Muscle layer of colon (tissue), 2 donors: ENCODE results near the gene CTIF.
A peak's percentile ranks its signal among the peaks of the same experiment; 100 is the strongest.

Experiments
- H3K27ac ChIP-seq: one replicate; pipeline ENCODE4 v1.7.0; 2013; ENCODE audit warnings: low read depth, mild to moderate bottlenecking, low read length, moderate library complexity
- H3K27me3 ChIP-seq, 2 donors: one replicate each; pipeline ENCODE4 v1.7.0; 2013; ENCODE audit warnings: low read length in 2 of 2, mild to moderate bottlenecking in 2 of 2; ENCODE audit not compliant: insufficient read depth in 2 of 2, control insufficient read depth in 1 of 2
- H3K36me3 ChIP-seq: one replicate; pipeline ENCODE4 v1.7.0; 2013; ENCODE audit warnings: mild to moderate bottlenecking, low read length; ENCODE audit not compliant: insufficient read depth
- H3K4me1 ChIP-seq: one replicate; pipeline ENCODE4 v1.7.0; 2013; ENCODE audit warnings: mild to moderate bottlenecking, low read length; ENCODE audit not compliant: insufficient read depth
- H3K4me3 ChIP-seq, 2 donors: one replicate each; pipeline ENCODE4 v1.7.0; 2013; ENCODE audit warnings: low read length in 2 of 2, low read depth in 1 of 2, mild to moderate bottlenecking in 1 of 2, moderate library complexity in 1 of 2
- H3K9ac ChIP-seq: one replicate; pipeline ENCODE4 v1.7.0; 2013; ENCODE audit warnings: low read length
- H3K9me3 ChIP-seq: one replicate; pipeline ENCODE4 v1.7.0; 2013; ENCODE audit warnings: mild to moderate bottlenecking, low read length
- donor health status: abdominal sarcoma.
- donor health status: Adenocarcinoma of cecum.

The CTIF gene

DNA sequence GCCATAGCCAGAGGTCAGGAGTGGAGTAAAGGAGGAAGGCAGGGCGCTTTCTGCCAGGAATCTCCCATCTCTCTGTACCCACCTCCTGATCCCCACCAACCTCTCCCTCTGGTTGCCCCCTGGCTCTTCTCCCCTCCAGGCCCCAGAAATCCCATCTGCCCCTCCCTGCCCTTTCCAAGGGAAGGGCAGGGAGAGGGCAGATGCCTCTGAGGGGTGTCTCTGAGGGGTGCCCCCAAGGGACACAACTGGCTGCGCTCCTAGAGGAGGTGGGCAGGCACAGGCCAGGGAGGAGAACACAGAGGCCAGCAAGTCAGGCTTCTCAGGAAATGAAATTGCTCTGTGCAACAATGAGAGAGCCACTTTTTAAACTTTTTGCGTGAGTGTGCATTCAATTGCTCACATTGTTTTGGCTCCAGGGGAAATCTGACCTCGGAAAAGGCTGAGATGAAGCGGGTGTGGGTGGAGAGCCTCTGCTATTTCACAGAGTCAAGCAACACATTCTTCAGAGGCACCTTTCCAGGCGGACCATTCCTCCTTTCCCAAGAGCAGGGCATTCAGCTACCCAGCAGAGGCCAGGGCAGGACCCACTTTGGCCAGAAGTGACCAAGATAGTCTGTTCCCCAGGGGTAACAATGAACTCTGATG lies 286.4 kb downstream of the CTIF start:
- H3K36me3 ChIP-seq = no peaks in the 10 kb centered on the region
- no peak overlapping the region for H3K4me3 ChIP-seq
- H3K9ac ChIP-seq = no peak overlapping the region
- no peaks in the 10 kb centered on the region for H3K27me3 ChIP-seq
- H3K4me1 ChIP-seq = peaks cover 31% of the 10 kb centered on the region
- H3K9me3 ChIP-seq = peaks cover 4% of the 10 kb centered on the region
- no peak overlapping the region for H3K27ac ChIP-seq

DNA sequence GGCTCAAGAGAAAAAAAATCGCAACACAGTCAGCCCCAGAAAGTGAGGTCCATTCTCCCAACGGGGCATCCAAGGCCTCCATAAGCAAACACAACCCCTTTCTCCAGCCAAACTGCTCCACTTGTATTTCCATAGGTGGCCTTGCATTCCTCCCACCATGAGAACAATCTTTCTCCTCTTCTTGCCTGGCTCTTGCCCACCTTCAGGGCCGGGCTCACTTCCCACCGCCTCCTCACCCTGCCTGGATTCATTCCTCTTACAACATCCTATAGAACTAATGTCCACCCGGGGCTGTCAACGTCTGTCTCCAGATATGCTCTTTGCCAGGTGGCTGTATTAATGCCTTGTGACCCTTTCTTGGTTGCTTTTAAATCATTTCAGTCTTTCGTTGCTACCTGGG lies 287.4 kb downstream of the CTIF start:
- Histone ChIP-seq H3K36me3 (peaks cover 6% of the 10 kb centered on the region), H3K4me3 (no peak overlapping the region), H3K4me1 (peaks cover 31% of the 10 kb centered on the region), H3K27me3 (no peaks in the 10 kb centered on the region), H3K9me3 (peaks cover 4% of the 10 kb centered on the region), H3K27ac (no peak overlapping the region), H3K9ac (no peak overlapping the region)

DNA sequence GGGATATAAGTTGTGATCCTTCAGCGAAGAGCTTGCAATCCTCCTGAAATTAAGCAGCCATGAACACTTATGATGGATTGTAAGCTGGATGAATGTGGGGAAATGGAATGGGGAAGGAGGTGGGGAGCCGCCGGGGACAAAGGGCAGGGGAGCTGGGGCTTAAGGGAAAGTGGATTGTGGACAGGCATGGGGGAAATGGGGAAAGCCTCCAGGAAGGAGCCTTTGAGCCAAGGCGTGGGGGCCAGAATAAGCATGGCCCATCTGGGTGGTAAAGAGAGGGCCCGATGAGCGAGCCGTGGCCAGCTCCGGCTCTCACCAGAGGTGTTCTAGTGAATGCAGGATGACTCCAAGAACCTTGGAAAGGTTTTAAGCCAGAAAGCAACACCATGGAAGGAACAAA lies 288.0 kb downstream of the CTIF start:
- H3K9me3 ChIP-seq = peaks cover 4% of the 10 kb centered on the region
- H3K36me3 ChIP-seq = peaks cover 7% of the 10 kb centered on the region
- peaks cover 31% of the 10 kb centered on the region for H3K4me1 ChIP-seq
- H3K9ac ChIP-seq = no peak overlapping the region
- H3K4me3 ChIP-seq = no peak overlapping the region
- no peaks in the 10 kb centered on the region for H3K27me3 ChIP-seq
- no peak overlapping the region for H3K27ac ChIP-seq

DNA sequence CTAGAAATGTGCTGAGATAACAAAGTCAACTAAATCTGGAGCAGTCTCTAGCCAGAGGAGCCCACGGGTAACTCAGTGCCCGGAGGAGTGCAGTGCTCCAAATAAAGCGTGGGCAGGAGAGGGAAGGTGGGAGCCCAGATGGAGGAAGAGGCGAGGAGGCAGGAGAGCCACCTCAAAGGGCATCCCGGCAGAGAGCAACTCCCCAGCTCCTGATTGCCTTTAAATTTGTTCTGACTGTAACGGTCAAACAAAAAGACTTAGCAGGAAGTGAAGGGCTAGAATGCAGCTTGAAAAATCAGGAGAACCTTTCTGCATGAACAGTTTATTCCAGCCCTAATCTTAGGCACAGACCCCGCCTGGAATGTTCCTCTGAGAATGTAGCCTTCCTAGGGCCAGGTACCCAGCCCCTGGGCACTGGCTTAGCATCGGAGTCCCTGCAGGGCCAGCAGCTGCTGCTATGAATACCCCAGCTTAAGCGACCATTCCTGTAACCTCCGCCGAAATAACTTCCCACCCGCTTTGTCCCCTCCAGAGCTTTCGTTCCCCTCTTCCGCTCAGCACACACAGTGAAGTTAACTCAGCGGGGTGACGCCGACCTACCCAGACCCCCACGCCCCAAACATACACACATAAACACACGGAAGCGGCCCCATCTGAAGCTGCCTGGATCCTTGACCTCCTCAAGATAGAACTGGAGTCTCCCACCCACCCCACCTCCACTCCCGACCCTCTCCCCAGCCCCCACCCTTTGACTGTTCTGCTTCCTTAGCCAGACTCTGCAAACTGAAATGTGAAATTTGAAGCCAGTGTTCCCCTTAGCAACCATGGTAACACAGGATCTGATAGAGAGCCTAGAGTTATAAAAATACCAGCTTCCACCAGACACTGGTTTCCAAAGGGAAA lies 288.7 kb downstream of the CTIF start:
- peak overlapping the region; percentile 22 to 41 for H3K4me3 ChIP-seq
- H3K4me1 ChIP-seq = peaks cover 31% of the 10 kb centered on the region
- no peaks in the 10 kb centered on the region for H3K27me3 ChIP-seq
- peaks cover 7% of the 10 kb centered on the region for H3K36me3 ChIP-seq
- H3K9me3 ChIP-seq = peaks cover 4% of the 10 kb centered on the region
- H3K9ac ChIP-seq = no peak overlapping the region
- H3K27ac ChIP-seq = peak overlapping the region; percentile 52

DNA sequence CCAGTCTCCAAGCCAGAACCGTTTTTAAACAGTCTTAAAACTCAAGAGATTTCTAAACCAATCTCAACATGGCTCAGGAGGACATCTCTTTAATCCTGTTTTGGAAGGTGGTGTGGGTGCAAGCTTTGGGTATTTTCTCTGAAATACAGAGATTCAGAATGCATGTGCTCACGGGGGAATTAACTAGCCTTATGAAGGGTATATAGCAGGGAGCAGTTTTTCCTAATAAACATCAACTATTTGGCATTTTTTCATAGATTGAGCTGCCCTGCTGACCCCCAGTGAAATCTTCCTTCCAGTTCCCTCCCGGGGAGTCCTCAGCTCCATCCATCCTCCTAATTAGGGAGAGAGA lies 289.3 kb downstream of the CTIF start:
- Histone ChIP-seq H3K9me3 (peaks cover 4% of the 10 kb centered on the region), H3K27me3 (no peaks in the 10 kb centered on the region), H3K27ac (no peak overlapping the region), H3K9ac (no peak overlapping the region), H3K4me3 (peak overlapping the region in 1 of 2 donors; percentile 41), H3K36me3 (peaks cover 7% of the 10 kb centered on the region), H3K4me1 (peaks cover 31% of the 10 kb centered on the region)

DNA sequence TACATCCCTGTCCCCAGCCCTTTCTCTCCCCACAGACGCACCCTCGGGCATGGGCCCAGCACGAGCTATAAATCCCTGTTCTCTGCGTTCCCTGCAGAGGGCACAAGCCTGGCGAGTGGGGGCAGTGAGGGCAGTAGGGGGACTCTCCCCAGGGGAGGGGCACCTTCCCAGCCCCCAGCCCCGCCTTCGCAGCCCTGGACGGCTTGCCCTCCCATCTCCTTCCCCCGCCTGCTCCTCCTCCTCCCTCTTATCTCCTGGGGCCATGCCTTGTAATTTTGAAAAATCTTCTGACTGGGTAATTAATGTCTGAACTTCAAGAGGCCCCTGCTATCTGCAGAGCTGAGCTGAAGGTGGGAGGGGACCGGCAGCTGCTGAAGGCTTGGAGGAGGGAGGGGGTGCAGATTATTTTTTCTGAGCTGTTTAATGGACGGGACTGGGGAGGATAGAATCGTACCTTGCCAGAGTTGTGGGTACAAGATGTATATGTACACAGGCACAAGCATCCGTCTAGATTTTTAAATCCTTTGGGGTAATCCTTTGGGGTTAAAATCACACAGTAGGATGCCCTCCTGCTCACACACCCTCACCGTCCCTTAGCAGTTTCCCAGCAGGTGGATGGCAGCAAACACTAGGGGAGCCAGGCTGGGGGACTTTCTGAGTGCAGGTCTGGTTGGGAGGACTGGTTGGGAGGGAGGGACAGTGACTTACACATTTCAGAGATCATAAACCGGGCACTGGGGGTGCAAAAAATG lies 290.0 kb downstream of the CTIF start:
- H3K9ac ChIP-seq = no peak overlapping the region
- no peak overlapping the region for H3K27ac ChIP-seq
- no peaks in the 10 kb centered on the region for H3K9me3 ChIP-seq
- H3K36me3 ChIP-seq = peaks cover 7% of the 10 kb centered on the region
- H3K27me3 ChIP-seq = no peaks in the 10 kb centered on the region
- H3K4me3 ChIP-seq = no peak overlapping the region
- H3K4me1 ChIP-seq = peaks cover 31% of the 10 kb centered on the region

DNA sequence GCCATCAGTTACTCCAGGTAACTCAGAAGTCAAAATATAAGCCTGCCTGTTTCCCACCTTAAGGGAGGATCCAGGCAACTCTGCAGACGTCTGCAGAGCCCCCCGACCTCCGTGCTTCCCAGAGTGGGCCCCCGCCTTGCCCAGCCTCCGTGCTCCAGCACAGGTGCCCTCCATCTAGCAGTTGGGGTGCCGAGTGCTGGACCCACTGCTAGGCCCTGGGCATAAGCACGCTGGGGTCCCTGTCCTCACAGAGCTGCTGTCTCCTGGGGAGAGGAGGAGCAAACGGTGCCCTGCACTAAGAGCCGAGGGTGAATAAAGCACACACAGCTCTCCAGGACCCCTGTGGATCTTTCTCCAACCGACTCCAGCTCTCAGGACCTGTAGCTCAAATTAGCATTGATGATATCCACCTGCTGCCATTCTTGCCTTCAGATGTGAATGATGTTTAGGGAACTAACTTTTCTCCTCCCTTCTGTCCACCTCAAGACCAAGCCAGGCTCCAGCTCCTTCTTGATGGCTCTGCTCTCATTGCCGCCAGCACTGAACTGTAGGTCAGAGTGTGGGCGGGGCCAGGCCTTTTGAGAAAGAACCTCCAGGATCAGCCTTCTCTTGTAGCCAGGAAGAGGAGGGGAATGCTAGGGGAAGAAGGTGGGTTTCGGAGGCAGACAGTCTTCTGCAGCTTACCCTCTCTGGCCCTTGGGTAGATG lies 290.8 kb downstream of the CTIF start:
- Histone ChIP-seq H3K9me3 (no peaks in the 10 kb centered on the region), H3K36me3 (peaks cover 7% of the 10 kb centered on the region), H3K4me1 (peaks cover 31% of the 10 kb centered on the region), H3K4me3 (no peak overlapping the region), H3K9ac (no peak overlapping the region), H3K27me3 (no peaks in the 10 kb centered on the region), H3K27ac (no peak overlapping the region)

DNA sequence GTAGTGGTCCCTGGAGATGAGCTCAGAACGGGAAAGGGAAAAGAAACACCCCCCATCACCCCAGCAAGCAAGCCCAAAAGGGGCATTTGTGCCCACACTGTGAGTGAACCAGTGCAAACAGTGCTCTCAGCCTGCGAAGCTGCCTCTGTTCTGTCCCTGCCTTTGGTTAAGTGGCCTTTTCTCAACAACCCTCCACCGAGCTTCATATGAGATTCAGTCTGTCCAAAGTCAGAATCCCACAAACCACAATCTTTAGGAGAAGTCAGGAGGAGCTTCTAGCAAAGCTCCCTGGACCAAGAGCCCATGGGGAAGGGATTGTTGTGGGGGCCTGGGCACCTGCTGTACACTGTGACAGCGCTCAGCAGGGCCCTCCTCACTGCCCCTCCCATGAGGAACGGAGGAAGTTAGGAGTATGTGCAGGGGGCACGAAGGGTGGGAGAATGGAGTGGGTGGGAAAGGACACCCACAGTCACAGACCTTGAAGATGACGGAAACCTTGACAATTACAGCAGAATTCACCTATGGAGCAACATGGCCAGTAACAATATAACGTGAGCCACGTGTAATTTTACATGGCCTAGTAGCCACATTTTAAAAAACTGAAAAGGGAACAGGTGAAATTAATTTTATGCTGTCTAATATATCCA lies 292.4 kb downstream of the CTIF start:
- Histone ChIP-seq H3K4me1 (peaks cover 31% of the 10 kb centered on the region), H3K9me3 (no peaks in the 10 kb centered on the region), H3K9ac (no peak overlapping the region), H3K27ac (no peak overlapping the region), H3K4me3 (no peak overlapping the region), H3K27me3 (no peaks in the 10 kb centered on the region), H3K36me3 (peaks cover 7% of the 10 kb centered on the region)

DNA sequence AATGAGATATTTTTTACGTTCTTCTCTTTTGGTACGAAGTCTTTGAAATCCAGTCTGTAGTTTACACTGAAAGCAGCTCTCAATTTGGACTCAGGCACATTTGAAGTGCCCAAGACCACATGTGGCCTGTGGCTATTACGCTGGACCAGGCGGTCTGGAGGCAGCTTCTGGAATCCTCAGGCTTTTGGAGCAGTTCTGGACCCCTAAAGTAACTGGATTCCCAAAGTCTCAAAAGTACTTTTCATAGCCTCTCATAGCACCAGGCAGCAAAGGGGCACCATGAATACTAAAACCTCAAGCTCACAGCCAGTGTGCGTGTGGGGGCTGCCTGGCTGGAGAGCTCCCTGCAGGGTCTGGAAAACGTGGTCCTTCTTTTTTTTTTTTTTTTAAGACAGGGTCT lies 293.0 kb downstream of the CTIF start:
- H3K4me1 ChIP-seq = peaks cover 31% of the 10 kb centered on the region
- no peaks in the 10 kb centered on the region for H3K27me3 ChIP-seq
- H3K36me3 ChIP-seq = peaks cover 7% of the 10 kb centered on the region
- no peak overlapping the region for H3K4me3 ChIP-seq
- H3K9me3 ChIP-seq = no peaks in the 10 kb centered on the region
- H3K9ac ChIP-seq = no peak overlapping the region
- no peak overlapping the region for H3K27ac ChIP-seq

DNA sequence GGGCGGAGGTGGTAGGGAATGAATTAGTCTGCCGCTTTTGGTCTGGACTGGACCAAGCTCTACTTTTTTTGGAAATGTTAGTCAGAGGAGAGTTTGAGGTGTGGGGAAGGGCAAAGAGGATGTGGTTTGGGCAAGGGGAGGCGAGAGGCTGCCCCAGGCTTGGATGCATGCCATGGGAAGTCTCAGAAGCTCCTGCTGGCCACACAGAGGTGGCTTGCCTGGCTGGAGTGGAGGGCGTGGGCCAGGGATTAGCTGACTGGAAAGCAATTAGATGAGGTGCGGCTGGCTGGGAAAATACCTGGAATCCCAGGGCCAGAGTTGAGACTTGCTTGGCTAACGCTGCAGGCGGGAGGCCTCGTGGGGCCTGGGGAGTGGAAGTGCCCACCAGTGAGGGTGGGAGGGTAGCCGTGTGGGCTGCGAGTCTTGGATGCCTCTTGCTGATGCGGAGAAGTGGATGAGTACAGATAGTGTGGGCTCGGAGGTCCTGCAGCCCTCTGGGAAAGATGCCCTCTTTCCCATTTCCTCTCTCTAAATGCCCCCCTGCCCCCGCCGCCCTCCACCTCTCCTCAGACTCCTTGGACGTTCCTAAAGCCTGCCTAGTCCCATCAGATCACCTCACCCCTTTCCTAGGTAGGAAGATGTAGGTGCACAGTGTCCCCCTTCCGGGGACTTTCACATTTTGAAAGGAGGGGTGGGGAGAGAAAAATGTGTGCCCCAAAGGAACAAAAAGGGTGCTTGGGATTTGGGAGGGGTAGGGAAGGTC lies 294.3 kb downstream of the CTIF start:
- peaks cover 20% of the 10 kb centered on the region for H3K4me1 ChIP-seq
- H3K36me3 ChIP-seq = peaks cover 7% of the 10 kb centered on the region
- no peak overlapping the region for H3K4me3 ChIP-seq

More for the DNA sequence above, 294.3 kb downstream of the CTIF start:
- no peak overlapping the region for H3K9ac ChIP-seq
- no peaks in the 10 kb centered on the region for H3K27me3 ChIP-seq
- no peaks in the 10 kb centered on the region for H3K9me3 ChIP-seq
- H3K27ac ChIP-seq = no peak overlapping the region
